Measurements from ENCODE around the gene ARHGEF2.
"Not testable (repeated sequence)": the region's sequence is repeated elsewhere in the genome, so short reads cannot be mapped to it uniquely, and the experiment has no call there.

Gene ARHGEF2

DNA sequence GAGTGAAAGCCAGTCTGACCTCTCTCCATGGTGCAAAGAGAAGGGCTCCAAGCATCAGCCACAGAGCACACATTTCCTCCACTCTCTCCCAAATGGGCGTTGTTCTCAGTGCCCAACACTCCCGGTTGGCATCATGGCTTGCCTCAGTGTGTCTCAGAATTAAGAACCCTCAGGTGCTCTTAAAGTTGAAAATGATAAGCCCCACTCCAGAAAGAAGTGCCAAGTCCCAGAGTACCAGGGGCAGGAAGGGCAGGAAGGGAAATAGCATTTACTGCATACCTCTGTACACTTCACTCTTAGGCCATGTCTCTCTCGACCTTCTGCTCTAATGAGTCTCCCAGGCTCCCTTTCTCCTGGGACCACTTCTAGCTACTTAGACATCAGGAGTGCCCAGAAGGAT lies 15.2 kb upstream of the ARHGEF2 start:
- in situ Hi-C loops (cut with HindIII; ENCODE audit: low sequenced_read_pairs): no loop called here

GRCh38 chr1:155990005-155990739 lies 11.8 kb upstream of the ARHGEF2 start:
- in situ Hi-C loops (cut with HindIII; ENCODE audit: low sequenced_read_pairs): no loop called here

- in situ Hi-C loops (cut with HindIII; ENCODE audit: low sequenced_read_pairs): no loop called here
Measured at GRCh38 chr1:155989242-155990004, 11.1 kb upstream of the ARHGEF2 start.

DNA sequence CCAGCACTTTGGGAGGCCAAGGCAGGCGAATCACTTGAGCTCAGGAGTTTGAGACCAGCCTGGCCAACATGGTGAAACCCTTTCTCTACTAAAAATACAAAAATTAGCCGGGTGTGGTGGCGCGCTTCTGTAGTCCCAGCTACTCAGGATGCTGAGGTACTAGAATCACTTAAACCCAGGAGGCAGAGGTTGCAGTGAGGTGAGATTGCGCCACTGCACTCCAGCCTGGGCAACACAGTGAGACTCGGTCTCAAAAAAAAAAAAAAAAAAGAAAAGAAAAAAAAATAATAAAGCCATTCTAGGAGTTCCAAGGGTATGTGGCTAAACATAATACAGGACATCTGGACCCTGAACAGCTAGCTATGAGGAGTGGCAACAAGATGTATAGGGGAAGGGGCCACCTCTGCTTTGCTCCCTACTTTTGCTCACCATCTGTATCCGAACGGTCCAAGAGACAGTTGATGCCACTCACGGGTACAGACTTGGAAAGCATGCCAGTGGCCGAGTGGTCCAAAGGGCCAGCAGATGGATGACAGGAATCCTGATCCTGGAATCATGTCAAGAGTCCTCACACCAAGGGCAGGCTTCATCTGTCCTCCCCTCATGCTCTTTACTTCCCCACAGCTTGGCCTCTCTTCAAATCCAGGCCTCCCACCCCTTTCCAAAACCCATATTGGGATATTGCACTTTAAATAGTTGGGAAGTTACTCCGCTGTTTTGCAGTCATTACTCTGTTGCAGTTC lies 6.7 kb upstream of the ARHGEF2 start:
- in situ Hi-C loops (cut with HindIII; ENCODE audit: low sequenced_read_pairs): not testable (repeated sequence)

- in situ Hi-C loops (cut with HindIII; ENCODE audit: low sequenced_read_pairs): no loop called here
Measured at GRCh38 chr1:155984341-155984740, 6.0 kb upstream of the ARHGEF2 start.

GRCh38 chr1:155983191-155984024 lies 5.1 kb upstream of the ARHGEF2 start:
- in situ Hi-C loops (cut with HindIII; ENCODE audit: low sequenced_read_pairs): no loop called here

GRCh38 chr1:155982106-155982505 lies 3.8 kb upstream of the ARHGEF2 start:
- in situ Hi-C loops (cut with HindIII; ENCODE audit: low sequenced_read_pairs): no loop called here

DNA sequence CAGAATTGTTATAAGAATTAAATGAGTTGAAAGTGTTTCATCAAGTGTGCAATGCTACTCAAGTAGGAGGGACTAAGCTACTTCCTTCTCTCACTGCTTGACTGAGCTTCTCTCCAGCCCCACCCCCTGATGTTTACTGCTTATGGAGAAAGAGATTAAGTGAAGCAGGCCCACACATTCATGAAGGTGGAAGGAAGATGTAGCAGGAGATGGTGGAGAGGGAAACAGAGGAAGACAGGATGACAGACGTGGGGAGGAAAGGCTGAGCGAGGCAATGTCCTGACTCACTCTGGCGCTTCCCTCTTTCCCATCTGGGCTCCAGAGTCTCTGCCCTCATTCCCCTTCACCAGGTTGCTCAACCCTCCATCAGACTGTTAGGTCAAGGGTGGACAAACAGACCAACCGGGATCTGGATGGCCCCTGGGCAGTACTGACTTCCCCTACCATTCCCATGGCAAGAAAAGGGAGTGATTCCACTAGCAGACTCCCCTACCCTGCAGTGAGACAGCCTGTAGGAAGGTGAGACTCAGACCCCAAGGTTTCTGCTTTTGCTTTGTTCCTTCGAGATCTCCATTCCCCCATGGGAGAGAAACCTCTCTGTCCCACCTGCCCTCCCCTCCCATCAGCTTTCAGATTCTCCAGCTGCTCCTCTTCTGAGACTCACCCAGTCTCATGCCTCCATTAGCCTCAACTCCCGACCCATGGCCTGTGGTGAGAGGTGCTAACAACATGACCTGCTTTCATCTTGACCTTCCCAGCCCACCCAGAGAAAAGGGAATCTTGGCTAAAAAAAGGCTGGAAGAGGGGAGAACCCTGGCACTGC lies 3.1 kb upstream of the ARHGEF2 start:
- in situ Hi-C loops (cut with HindIII; ENCODE audit: low sequenced_read_pairs): no loop called here

GRCh38 chr1:155979597-155980343 lies 1.4 kb upstream of the ARHGEF2 start:
- in situ Hi-C loops (cut with HindIII; ENCODE audit: low sequenced_read_pairs): no loop called here

- in situ Hi-C loops (cut with HindIII; ENCODE audit: low sequenced_read_pairs): no loop called here
Measured at GRCh38 chr1:155978973-155979429, 654 bp upstream of the ARHGEF2 start.

- in situ Hi-C loops (cut with HindIII; ENCODE audit: low sequenced_read_pairs): no loop called here
Measured at GRCh38 chr1:155977690-155978324, 540 bp downstream of the ARHGEF2 start.

- in situ Hi-C loops (cut with HindIII; ENCODE audit: low sequenced_read_pairs): no loop called here
Measured at GRCh38 chr1:155976913-155977689, 1.2 kb downstream of the ARHGEF2 start.

DNA sequence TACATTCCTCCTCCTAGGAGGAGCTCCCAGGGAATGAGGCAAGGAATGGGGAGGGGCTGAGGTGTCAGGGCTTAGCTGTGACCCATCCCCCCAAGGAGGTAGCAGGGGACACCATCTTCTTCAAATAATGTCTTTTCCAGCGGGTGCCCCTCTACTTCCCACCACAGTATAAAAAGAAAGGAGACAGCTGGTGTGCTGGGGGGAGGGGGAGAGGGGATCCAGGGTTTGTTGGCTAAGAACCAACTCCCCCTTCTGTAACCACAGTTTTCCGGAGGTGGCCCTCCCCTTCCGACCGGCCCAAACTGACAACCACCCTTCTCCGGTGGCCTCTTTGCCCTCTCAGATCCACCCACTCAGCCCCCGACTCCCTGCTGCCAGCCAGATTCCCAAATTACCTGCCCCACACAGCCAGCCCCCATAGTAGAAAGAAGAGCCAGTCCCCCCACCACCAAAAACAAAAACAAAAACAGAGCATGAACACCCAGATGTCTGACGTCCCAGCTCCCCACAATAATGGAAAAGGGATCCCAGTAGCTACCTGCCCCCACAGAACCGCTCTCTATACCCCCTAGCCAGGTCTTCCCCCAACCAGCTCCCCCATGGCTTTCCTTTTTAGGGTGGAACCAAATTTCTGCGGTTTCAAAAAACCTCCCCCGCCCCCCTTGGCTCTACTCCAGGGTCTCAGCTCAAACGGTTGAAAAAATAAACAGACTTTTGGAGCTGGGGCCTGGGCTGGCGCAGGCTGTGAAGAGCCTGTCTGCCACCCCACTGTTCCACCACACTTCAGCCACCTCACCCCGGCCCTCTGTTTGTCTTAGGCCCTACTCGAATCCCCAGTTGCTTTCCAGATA lies 2.1 kb downstream of the ARHGEF2 start:
- in situ Hi-C loops (cut with HindIII; ENCODE audit: low sequenced_read_pairs): no loop called here

DNA sequence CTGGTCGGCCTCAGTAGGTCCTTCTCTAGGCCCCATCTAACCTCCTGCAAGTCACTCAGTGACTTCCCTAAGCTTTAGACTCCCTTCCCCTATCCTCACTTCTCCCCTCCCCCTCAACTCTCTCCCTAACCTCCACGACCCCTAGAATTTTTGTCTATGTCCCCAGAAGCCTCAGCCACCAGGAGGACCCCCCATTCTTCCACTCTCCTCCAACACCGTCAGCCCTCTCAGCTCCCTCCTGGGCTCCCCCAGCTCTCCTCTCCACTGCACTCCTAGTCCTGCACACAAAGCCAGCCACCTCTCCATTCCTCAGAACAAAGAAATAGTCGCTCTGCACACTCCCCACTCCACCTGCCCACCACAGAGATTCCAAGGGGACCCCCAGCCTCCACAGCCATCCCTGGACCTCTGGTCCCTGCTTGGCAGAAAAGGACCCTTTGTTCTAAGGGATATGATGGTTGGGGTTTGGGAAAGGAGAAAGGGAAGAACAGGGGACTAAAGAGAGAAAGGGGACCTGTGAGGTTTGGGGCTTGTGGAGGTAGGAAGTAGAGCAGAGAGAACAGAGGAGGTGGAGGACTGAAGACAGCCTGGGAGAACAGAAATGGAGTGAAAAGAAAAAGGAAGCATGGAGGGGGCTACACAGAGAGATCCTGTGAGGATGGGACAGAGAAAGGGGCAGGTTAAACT lies 2.8 kb downstream of the ARHGEF2 start:
- in situ Hi-C loops (cut with HindIII; ENCODE audit: low sequenced_read_pairs): no loop called here

DNA sequence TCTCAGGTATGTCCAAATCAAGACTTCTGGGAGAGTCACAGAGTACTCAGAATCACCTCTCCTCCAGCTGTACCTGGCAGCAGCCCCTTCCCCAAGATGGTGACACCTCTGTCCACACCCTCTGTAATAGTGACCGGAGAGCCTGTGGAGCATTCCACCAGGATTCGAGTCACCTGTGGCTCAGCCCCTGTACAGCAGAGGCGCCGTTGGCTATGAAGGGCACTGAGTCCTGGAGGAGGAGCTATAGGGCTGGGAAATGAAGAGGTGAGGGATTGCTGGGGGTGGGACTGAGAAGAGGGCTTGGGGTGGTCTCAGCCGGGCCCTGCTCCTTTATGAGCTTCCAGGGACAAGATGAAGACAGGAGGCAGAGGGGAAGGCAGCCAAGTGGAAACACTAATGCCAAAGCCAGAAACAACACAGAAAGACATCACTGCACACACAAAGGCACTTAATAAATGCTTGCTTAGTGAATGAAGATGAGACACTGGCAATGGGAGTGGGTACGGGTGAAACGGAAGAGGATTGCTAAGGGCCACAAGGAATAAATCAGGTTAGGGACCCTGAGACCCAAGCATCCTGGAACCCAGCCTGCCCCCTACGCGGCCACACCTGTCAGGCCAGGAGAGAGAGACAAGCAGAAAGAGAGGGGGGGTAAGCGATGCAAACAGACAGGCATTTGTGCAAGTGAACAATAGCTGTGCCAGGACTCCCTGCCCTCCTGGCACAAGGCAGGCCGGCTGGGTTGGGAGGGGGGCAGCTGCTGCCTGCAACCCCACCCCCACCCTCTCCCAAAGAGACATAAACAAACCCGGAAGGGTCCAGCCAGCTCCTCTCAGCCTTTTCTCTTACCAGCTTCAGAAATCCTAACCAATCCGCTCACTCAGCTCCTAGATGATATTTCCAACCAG lies 3.9 kb downstream of the ARHGEF2 start:
- in situ Hi-C loops (cut with HindIII; ENCODE audit: low sequenced_read_pairs): no loop called here

Measured in DLD1 (cell line).